Measurements from ENCODE around the gene CNBD2. TPM values are rescaled to one million over a fixed set of nuclear protein-coding genes. Genes with fewer than 3 reads are reported as not detected.
A peak's percentile ranks its signal among the peaks of the same experiment; 100 is the strongest.
"Not testable (repeated sequence)": the region's sequence is repeated elsewhere in the genome, so short reads cannot be mapped to it uniquely, and the experiment has no call there.

CNBD2 gene
- total RNA-seq, 1 experiment from 2014 or later = 5.0 TPM

GRCh38 chr20:36010825-36011224 lies 42.4 kb downstream of the CNBD2 start:
- no peak for TF ChIP-seq CTCF (IDR thresholded peaks at IDR 0.05; ENCODE audit: unreplicated experiment)
- H3K27ac Mint-ChIP-seq (ENCODE audit: unreplicated experiment) = no peak overlapping the region
- peaks cover 9% of the 10 kb centered on the region for H3K4me1 Mint-ChIP-seq (ENCODE audit: low read depth, unreplicated experiment)
- H3K36me3 Mint-ChIP-seq (ENCODE audit: insufficient read depth, unreplicated experiment) = no peaks in the 10 kb centered on the region
- DNase-seq = no peak
- BruUV-seq (replicated peaks) = no TSS peak
- intact Hi-C loops (cut with micrococcal nuclease; ENCODE audit: unreplicated experiment) = no loop called here
- no peaks in the 10 kb centered on the region for H3K27me3 Mint-ChIP-seq (ENCODE audit: unreplicated experiment)
- H3K4me3 Mint-ChIP-seq (ENCODE audit: low read depth, unreplicated experiment) = no peak overlapping the region
- CTCF ChIA-PET = interaction anchor here (0.7 to 1.5 kb wide), 3 partner anchors 14 to 105 kb away, joined by 3 to 4 read pairs (median 3); no protein-coding TSS in a partner anchor
- H3K9me3 Mint-ChIP-seq (ENCODE audit: low read depth, unreplicated experiment) = no peaks in the 10 kb centered on the region

- no peak for TF ChIP-seq CTCF (IDR thresholded peaks at IDR 0.05; ENCODE audit: unreplicated experiment)
- intact Hi-C loops (cut with micrococcal nuclease; ENCODE audit: unreplicated experiment) = no loop called here
- no peak for DNase-seq
- peaks cover 16% of the 10 kb centered on the region for H3K36me3 Mint-ChIP-seq (ENCODE audit: insufficient read depth, unreplicated experiment)
- CTCF ChIA-PET = interaction anchor here (0.6 to 1.8 kb wide), 2 partner anchors 23 to 398 kb away, joined by 3 to 5 read pairs; no protein-coding TSS in a partner anchor
- H3K27ac Mint-ChIP-seq (ENCODE audit: unreplicated experiment) = no peak overlapping the region
- H3K9me3 Mint-ChIP-seq (ENCODE audit: low read depth, unreplicated experiment) = no peaks in the 10 kb centered on the region
- H3K27me3 Mint-ChIP-seq (ENCODE audit: unreplicated experiment) = no peaks in the 10 kb centered on the region
- H3K4me1 Mint-ChIP-seq (ENCODE audit: low read depth, unreplicated experiment) = peaks cover 37% of the 10 kb centered on the region
- no TSS peak for BruUV-seq (replicated peaks)
- H3K4me3 Mint-ChIP-seq (ENCODE audit: low read depth, unreplicated experiment) = no peak overlapping the region
Measured at GRCh38 chr20:36015806-36016403, 47.5 kb downstream of the CNBD2 start.

- H3K9me3 Mint-ChIP-seq (ENCODE audit: low read depth, unreplicated experiment) = no peaks in the 10 kb centered on the region
- intact Hi-C loops (cut with micrococcal nuclease; ENCODE audit: unreplicated experiment) = no loop called here
- H3K36me3 Mint-ChIP-seq (ENCODE audit: insufficient read depth, unreplicated experiment) = peaks cover 16% of the 10 kb centered on the region
- peak overlapping the region; percentile 63 for H3K27ac Mint-ChIP-seq (ENCODE audit: unreplicated experiment)
- CTCF ChIA-PET = interaction anchor here (0.6 to 2.7 kb wide), 13 partner anchors 10 to 401 kb away, joined by 3 to 21 read pairs (median 4); partner anchors contain the start of genes SCAND1 and SPAG4
- peaks cover 37% of the 10 kb centered on the region for H3K4me1 Mint-ChIP-seq (ENCODE audit: low read depth, unreplicated experiment)
- DNase-seq = peak; percentile 91
- TF ChIP-seq CTCF (IDR thresholded peaks at IDR 0.05; ENCODE audit: unreplicated experiment) = no peak
- no peaks in the 10 kb centered on the region for H3K27me3 Mint-ChIP-seq (ENCODE audit: unreplicated experiment)
- peak overlapping the region; percentile 23 for H3K4me3 Mint-ChIP-seq (ENCODE audit: low read depth, unreplicated experiment)
- BruUV-seq (replicated peaks) = no TSS peak
Measured at GRCh38 chr20:36017048-36017951, 48.9 kb downstream of the CNBD2 start.

GRCh38 chr20:36018208-36018988 lies 50.0 kb downstream of the CNBD2 start:
- Mint-ChIP-seq H3K4me1 (ENCODE audit: low read depth, unreplicated experiment) (peaks cover 37% of the 10 kb centered on the region), H3K9me3 (ENCODE audit: low read depth, unreplicated experiment) (no peaks in the 10 kb centered on the region), H3K36me3 (ENCODE audit: insufficient read depth, unreplicated experiment) (peaks cover 16% of the 10 kb centered on the region), H3K27me3 (ENCODE audit: unreplicated experiment) (no peaks in the 10 kb centered on the region), H3K27ac (ENCODE audit: unreplicated experiment) (peak overlapping the region; percentile 63), H3K4me3 (ENCODE audit: low read depth, unreplicated experiment) (peak overlapping the region; percentile 23)
- TF ChIP-seq CTCF (IDR thresholded peaks at IDR 0.05; ENCODE audit: unreplicated experiment) = no peak
- BruUV-seq (replicated peaks) = no TSS peak
- intact Hi-C loops (cut with micrococcal nuclease; ENCODE audit: unreplicated experiment) = no loop called here
- CTCF ChIA-PET = interaction anchor here (0.7 to 2.7 kb wide), 9 partner anchors 14 to 922 kb away, joined by 3 to 21 read pairs (median 4); partner anchors contain the start of gene SCAND1
- peak; percentile 26 for DNase-seq

GRCh38 chr20:36026131-36026530 lies 57.7 kb downstream of the CNBD2 start:
- H3K27ac Mint-ChIP-seq (ENCODE audit: unreplicated experiment); intact Hi-C loops (cut with micrococcal nuclease; ENCODE audit: unreplicated experiment); H3K36me3 Mint-ChIP-seq (ENCODE audit: insufficient read depth, unreplicated experiment); H3K9me3 Mint-ChIP-seq (ENCODE audit: low read depth, unreplicated experiment); BruUV-seq (replicated peaks); H3K4me3 Mint-ChIP-seq (ENCODE audit: low read depth, unreplicated experiment); H3K4me1 Mint-ChIP-seq (ENCODE audit: low read depth, unreplicated experiment); DNase-seq; H3K27me3 Mint-ChIP-seq (ENCODE audit: unreplicated experiment): not testable (repeated sequence)
- CTCF ChIA-PET = interaction anchor here (0.6 kb wide), 1 partner anchor 44 kb away, joined by 3 read pairs; no protein-coding TSS in a partner anchor
